Amygdala (tissue), 56 donors: Measurements from ENCODE around the gene SMIM38.

Source experiments
- DNase-seq, 56 donors: peaks; one replicate each; lab custom pipeline; 2025; lab: John Stamatoyannopoulos, UW

Gene SMIM38

DNA sequence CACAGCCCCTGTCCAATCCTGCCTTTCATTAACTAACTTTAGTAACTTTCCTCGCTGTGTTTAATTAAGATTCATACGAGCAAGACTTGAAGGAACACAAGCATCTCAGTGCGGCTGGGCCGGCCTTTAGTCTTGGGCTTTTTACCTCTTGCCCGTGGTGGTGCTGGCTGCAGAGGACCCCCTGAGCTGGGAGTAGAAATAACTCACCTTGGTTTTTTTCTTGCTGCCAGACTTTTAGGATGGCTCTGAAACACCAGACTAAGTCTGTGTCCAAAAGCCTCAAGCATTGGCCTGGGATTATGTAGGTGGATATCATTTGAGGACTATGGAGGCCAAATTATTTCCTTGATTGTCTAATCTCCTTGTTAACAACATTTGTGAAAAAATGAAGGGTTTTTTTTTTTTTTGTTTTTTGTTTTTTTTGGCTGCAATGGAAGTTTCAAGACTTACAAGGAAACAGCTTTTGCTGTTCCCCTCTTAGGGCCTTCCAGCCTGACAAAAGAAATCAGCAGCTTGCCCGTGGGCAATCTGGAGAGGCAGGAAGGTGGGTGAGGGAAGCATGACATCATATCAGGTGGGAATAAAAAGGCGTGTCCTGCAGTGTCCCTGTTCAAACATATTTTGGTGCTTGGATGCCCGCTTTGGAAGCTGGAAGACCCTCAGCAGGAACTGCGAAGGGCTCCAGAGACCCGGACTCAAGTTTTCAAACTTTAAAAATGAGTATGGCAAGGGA, 44.0 kb downstream of the SMIM38 start:
- no peak for DNase-seq

DNA sequence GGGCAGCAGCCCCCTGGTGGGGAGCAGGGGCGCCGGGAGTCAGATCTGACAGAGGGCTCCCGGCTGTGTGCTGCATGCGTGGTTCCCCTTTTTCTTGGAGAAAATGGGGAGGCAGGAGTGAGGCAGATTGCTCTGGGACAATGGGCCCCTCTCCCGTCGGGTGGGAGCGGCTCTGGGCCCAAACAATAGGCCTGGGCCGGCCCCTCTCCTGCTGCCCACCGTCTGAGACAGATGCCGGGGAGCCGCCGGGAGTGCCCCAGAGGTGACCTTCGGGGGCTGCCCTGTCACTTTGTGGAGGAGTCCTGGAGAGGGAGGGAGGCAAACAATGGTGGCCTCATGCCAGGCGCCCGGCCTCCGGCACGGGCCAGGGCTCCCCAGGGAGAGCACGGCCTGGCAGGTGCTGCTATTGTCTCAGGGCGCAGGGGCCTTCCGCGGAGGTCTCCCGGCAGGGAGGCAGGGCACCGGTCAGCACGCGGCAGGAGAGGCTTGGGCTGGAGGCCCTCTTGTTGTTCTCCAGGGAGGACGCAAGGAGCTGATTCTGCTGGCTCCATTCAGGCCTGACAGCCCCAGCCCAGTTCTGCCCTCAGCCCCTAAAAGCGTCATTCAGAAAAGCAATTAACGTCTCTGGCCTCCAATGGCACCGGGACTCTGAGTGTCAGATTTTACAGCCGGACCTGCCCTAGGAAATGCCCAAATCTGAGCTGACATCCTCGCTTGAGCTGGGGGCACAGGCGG, 44.8 kb downstream of the SMIM38 start:
- no peak for DNase-seq

DNA sequence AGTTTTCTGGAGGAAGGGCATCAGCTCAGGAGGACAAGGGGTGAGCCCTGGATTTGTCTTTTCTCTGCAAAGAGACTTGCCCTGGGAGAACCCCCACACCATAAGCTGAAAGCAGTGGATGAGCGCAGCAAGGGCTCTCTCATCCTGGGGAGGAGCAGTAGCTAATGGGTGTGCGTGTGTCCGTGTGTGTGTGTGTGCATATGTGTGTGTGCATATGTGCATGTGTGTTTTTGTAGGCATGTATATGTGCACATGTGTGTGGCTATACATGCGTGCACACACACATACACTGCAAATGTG, 45.3 kb downstream of the SMIM38 start:
- no peak for DNase-seq

GRCh38 chr11:69201764-69202370, 46.1 kb downstream of the SMIM38 start:
- no peak for DNase-seq

- no peak for DNase-seq
These were observed 46.9 kb downstream of the SMIM38 start for GRCh38 chr11:69202511-69203221.

DNA sequence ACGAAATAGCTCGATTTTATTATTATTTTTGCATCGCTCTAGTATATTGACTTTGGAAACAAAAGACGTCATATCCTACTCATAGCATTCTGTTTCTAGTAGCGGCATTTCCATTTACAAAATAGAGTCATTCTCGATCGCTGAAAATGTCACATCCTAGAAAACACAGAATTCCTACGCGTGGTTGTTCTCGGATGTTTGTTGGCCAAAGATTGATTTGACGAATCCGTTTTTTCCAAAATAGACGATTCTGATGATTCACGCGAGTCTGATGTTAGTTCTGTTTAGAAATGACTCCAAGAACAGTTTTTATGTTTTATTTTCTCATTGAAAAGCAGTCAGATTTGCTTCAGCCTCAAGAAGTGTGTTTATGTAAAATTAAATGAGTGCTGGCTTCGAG, 47.6 kb downstream of the SMIM38 start:
- DNase-seq = no peak

- no peak for DNase-seq
These were observed 48.1 kb downstream of the SMIM38 start for GRCh38 chr11:69203901-69204245.

- DNase-seq = no peak
These were observed 48.7 kb downstream of the SMIM38 start for GRCh38 chr11:69204246-69204940.

- DNase-seq = no peak
These were observed 49.4 kb downstream of the SMIM38 start for GRCh38 chr11:69204941-69205742.
